Activated effector memory CD4-positive, alpha-beta T cell treated with Interleukin-2 at 50 U/mL for 16 hours (primary cell): ENCODE data around the gene SNRNP25.
A peak's percentile ranks its signal among the peaks of the same experiment; 100 is the strongest.

Source experiments
- DNase-seq: peaks from one replicate; pipeline ENCODE4 v3.0.0-alpha.2; 2020

SNRNP25 gene

DNA sequence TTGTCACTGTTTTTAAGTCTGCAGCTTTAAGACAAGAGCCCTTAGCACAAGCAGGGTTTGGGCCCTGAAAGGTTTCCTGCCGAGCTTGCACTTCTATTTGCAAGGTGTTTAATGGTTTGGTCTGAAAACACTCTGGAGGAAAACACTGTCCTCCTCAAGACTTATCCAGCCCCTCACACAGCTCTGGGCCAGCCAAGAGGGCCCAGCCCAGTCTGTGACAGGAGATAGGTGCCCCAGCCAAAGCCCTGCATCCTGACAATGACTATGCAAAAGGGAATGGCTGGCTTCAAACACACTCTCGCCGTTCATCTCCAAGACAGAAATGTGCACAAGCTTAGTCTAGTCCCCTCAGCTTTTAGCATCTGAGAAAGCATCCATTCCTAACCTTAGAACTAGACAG is 51.3 kb downstream of the SNRNP25 start:
- no peak for DNase-seq

DNA sequence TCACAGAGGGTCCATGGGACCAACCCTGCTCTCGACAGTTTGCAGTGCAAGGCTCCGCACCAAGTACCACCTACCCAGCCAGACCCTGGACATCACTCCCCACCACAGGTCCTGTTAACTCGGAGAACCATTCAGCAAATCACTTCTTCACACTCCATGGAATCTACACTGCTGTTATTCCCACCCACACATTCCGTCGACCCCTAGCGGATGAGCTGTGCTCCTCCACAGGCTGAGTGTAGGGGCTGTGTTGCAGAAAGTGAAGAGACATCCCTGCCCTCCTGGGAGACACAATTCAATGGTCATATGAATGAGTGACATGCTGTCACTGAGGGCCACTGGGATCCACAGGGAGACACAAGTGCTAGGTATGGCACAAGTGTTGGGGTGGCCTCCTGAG is 51.9 kb downstream of the SNRNP25 start:
- DNase-seq, result no peak

DNA sequence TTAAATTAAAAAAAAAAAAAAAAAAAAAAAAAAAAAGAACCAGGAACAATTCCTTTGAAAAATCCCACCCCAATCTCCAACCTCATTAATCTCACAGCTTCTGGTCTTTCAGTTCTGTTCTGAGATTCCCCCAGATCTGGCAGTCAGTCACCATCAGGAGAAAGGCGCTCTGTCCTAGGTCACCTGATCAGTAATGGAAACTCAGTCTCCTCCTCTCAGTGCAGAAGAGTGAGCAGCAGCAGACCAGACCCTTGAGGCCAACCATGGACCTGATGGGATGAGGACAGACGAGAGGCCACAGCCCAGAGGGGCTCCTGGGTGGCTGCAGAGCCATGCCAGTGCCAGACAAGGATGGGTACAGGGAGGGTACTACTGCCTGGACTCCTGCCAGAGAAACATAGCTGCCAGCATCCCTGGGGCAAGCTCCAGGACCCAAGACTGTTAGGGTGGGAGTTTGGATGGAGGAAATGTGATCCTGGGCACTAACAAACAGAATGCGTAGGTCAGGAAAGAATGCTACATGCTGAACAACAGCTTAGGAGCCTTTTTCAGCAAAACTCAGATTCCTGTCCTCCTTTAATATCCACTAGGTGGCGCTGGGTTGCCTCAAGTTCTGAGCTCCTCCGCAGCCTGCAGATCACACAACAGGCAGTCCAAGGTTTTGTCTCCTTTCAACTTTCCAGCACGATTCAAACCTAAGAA is 53.1 kb downstream of the SNRNP25 start:
- peak; percentile 21 for DNase-seq
